Measurements from ENCODE around the gene SCLY.

GRCh38 chr2:238038203-238038602 is 22.6 kb upstream of the SCLY start:
- TF ChIP-seq ATM (IDR thresholded peaks at IDR 0.05; ENCODE audit: borderline replicate concordance) (no peak), SAP130 (CRISPR knock-in tag; IDR thresholded peaks at IDR 0.05; ENCODE audit: low read depth) (no peak), CREBL2 (CRISPR knock-in tag; IDR thresholded peaks at IDR 0.05; ENCODE audit: borderline replicate concordance) (no peak), MLXIP (CRISPR knock-in tag; IDR thresholded peaks at IDR 0.05; ENCODE audit: borderline replicate concordance) (no peak)
